Activated CD4-positive, CD25-positive, alpha-beta regulatory T cell treated with anti-CD3 and anti-CD28 coated beads, Interleukin-2, amount 50 U/mL, for 24 hours (primary cell): ENCODE results near the gene PDZK1.
"Not testable (repeated sequence)": the region's sequence is repeated elsewhere in the genome, so short reads cannot be mapped to it uniquely, and the experiment has no call there.

Experiments used
- ATAC-seq, 2 donors: fragments of 150-1000 bp; cut with Tn5 transposase; one replicate each; pipeline ENCODE4 v1.10.0; 2021; ENCODE audit warnings: mild to moderate bottlenecking in 1 of 2, moderate library complexity in 1 of 2

PDZK1 gene

DNA sequence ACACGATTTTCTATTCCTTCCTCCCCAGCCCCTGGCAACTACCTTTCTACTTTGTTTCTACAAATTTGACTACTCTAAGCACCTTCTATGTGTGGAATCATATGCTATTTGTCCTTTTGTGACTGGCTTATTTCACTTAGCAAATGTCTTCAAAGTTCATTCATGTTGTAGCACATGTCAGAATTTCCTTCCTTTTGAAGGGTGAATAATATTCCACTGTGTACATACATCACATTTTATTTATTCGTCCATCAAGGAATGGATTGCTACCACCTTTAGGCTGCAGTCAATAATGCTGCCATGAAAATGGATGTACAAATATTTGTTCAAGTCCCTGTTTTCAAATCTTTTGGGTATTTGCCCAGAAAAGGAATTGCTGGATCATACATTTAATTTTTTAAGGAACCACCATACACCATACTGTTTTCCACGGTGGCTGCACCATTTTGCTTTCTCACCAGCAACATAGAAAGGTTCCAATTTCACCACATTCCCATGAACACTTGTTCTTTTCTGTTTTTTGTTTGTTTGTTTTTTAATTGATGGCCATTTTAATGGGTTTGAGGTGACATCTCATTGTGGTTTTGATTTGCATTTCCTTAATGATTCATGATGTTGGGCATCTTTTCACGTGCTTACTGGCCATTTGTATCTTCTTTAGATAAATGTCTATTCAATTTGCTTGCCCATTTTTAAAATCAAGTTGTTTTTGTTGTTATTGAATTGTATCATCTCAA lies 3.3 kb upstream of the PDZK1 start:
- ATAC-seq, result no peak

DNA sequence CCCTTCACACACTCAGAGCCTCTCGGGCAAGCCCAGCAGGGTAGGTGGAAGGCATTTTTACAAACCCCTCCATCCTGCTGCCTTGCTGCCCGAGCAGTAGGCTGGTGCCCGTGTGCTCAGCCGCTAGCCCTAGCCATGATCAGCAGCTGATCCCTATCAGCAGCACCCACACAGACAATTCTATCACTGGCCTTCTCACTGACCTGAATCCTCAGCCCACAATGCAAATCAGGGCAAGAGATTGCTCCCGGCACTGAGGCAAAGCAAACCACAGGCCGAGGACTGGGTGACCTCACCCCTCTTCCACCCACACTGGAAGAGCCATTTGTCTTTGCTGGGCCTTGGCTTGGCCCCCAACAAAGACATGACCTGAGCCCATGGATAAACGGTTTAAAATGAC lies 895 bp upstream of the PDZK1 start:
- ATAC-seq, result no peak

DNA sequence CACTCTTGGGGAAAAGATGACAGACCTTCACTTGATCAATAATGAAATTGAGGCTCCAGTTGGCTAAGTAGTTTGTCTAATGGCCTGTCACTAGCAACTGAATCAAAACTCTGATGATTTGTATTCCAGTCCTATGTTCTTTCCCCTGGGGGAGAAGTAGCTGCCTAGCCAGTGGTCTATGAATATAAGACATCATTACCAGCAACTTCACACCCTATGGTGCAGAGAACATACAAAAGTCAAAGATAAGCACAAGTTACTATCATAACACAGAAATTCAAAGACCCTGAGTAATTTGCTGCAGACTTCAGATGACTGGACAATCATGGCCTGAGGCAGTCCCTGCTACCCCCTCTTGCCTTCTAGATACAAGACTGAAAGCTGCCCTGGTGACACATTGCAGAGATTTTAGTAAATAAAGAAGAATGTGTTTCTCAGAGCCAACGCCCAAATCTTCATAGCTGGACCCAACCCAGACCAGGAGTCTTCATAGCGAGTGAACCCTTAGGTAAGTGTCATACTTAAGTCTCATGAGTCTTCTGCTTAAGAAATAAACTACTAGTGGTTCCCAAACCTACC lies 993 bp downstream of the PDZK1 start:
- ATAC-seq, result no peak

GRCh38 chr1:145705622-145706021 lies 1.5 kb downstream of the PDZK1 start:
- no peak for ATAC-seq

DNA sequence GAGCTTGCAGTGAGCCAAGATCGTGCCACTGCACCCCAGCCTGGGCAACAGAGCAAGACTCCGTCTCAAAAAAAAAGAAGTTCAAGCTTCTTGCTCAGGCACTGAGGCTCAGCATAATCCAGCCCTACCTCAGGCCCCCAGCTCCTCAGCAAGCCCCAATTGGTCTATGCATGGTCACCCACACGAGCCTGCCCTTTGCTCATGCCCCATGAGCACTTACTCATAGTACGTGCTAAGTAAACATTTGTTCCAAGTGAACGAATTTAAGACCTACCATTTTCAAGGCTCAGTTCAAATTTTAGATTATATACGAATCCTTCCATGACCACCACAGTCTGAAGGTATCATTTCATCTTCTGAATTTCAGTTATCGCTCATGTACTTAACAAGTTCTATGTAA lies 4.3 kb downstream of the PDZK1 start:
- no peak for ATAC-seq

GRCh38 chr1:145702052-145702451 lies 5.1 kb downstream of the PDZK1 start:
- ATAC-seq, result no peak

- ATAC-seq, result no peak
Measured at GRCh38 chr1:145701306-145701862, 5.8 kb downstream of the PDZK1 start.

DNA sequence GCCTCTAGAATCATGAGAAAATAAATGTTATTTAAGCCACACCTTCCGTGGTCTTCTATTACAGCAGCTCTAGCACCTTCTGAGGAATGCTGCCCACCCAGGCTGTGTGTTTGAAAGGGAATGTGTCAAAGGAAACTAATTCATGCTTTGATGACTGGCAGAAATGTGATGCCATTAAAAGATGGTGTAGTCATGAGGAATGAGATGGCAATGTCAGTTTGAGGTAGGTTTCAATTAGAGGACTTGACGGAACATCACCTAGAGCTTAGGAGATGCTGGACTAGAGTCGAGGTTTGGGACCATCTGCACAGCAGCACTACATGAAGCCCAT lies 10.6 kb downstream of the PDZK1 start:
- ATAC-seq, result no peak

DNA sequence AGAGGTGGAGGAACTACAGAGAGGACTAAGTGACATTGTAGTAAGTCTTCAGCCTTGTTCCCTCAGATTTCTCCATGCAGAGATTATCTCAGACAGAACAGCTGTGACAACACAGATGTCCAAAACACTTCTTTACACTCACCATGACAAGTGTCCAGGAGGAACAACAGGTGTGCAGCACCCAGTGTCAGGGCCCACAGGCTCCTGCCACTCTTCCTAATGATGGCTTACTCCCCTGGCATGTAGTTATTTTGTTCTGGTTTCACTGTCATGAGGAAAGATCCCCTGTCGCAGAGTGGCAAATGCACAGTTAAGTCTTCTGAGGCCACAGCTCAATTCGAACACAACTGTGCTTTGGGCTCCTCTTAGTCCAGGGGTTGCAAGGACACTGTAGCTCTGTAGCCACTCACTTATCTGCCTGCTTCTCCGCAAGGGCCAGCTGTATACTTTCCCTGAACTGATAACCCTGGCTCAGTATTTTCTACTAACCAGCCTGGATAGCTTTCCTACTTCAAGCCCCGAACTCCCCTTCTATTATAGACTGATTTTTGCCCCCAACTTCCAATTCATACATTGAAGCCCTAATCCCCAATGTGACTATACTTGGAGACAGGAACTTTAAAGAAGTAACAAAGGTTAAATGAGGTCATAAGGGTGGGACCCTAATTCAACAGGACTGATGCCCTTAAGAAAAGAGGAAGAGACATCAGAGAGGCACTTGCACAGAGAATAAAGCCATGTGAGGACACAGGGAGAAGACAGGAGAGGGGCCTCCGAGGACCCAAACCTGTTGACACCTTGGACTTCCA lies 11.1 kb downstream of the PDZK1 start:
- ATAC-seq, result no peak

DNA sequence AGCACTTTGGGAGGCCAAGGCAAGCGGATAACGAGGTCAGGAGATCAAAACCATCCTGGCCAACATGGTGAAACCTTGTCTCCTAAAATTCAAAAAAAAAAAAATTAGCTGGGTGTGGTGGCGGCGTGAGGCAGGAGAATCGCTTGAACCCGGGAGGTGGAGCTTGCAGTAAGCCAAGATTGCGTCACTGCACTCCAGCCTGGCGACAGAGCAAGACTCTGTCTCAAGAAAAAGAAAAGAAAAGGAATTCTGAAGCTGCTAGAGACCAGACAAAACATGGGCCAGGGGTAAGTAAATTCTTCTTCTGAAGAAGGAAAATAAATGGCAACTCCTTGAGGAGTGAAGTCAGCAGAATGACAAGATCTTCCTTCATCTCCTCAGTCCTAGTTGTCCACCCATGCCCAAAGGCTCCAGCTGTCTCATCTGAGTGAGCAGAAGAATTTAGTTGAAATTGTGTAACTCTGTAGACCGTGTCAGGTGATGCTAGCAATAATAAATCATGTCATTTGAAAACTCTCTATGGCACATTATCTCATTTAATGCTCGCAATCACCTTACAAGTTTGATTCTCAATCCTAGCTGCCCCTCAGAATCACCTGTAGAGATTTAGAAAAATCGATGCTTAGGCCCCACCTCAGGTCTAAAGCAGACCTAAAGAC lies 14.3 kb downstream of the PDZK1 start:
- no peak for ATAC-seq

- peak; percentile 73 to 81 for ATAC-seq
Measured at GRCh38 chr1:145690587-145691558, 16.3 kb downstream of the PDZK1 start.

DNA sequence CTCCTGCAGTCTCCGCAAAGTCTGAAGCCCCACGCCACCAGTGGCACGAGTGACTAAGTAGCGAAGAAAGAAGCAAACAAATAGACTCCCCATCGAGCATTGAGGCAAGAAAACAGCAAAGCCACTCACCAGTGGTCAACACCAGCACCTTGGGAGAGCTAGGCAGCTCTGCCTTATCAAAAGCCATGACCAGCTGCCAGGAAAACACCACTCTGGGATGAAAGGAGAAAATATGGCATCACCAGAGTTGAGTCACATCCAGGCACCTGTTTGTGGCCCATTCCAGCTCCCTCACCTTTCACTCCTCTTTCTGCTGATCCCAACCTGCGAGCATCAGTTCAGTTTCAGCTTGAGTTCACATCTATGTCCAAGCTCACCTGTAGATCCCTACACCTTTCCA lies 17.2 kb downstream of the PDZK1 start:
- ATAC-seq, result no peak

DNA sequence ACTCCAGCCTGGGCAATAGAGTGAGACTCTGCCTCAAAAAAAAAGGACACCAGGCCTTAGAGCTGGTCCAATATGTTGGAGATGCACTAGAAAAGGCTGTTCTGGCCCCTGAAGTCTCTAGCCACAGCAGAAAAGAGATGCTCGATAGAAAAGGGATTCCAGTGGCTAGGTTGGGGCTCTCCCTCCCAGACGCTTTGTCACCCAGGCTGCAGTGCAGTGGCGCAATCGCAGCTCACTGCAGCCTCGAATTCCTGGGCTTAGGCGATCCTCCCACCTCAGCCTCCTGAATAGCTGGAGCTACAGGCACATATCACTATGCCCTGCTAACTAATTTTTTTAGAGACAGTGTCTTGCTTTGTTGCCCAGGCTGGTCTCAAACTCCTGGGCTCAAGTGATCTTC lies 18.2 kb downstream of the PDZK1 start:
- ATAC-seq, result no peak

DNA sequence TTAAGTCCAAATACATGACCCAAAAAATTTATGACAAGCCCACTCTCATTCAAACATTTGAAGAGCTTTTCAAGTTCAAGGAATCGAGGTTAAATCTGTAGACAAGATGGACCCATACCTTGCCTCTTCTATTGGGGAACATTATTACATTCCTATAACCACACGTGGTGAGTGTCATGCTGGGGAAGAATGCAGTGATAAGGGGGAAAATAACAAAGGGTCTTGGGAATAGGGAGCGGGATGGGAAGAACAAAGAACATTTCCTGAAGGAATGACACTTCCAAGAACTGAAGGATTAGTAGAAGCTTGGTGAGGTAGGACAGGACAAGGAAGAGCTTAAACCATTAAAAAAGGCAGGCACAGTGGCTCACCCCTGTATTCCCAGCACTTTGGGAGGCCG lies 18.8 kb downstream of the PDZK1 start:
- no peak for ATAC-seq

- ATAC-seq, result not testable (repeated sequence)
Measured at GRCh38 chr1:145686078-145686477, 21.1 kb downstream of the PDZK1 start.

DNA sequence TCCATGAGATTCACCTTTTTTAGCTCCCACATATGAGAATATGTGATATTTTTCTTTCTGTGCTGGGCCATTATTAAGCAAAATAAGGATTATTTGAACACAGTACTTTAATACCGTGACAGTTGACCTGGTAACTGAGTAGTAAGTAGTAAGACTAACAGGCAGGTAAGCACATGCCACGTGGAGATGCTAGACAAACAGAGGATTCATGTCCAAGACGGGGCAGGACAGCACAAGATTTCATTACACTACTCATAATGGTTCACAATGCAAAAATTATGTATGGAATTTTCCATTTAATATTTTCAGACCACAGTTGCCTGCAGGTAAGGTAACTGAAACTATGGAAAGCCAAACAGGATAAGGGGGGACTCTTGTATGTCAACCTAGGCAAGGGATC lies 22.3 kb downstream of the PDZK1 start:
- not testable (repeated sequence) for ATAC-seq

GRCh38 chr1:145673217-145673616 lies 34.0 kb downstream of the PDZK1 start:
- not testable (repeated sequence) for ATAC-seq

DNA sequence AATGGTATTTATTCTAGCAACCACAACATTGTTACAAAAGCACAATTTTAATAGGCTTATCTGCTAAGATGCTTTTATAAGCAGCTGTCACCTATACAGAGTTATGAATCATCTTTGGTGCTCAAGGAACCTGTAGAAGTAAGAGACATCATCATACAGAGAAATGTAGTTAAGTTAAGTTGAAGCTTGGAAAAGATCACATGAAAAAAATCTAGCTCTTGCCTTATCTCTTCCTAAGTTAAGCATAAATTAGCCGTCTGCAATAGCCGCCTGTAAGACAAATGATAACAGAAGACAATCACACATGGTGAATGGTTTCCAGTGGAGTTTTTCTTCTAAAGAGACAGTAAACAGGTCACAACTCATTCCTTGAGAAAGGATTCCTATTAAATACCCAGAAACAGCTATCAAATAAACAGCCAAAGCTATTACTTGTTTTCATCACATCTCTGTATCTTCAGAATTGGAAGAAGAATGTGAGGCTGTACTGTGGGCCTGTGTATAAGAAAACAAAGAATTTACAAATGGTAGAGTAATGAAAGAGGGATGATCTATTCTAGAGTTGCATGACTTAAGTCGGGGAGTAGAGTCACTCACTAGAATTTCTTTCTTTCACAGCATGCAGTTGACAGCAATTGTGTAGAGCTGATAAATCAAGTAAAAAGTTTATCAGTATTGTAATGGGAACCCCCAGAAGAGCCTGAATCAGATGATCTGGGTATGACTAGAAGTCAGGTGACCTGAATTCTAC lies 36.0 kb downstream of the PDZK1 start:
- ATAC-seq, result peak; percentile 22 to 34

DNA sequence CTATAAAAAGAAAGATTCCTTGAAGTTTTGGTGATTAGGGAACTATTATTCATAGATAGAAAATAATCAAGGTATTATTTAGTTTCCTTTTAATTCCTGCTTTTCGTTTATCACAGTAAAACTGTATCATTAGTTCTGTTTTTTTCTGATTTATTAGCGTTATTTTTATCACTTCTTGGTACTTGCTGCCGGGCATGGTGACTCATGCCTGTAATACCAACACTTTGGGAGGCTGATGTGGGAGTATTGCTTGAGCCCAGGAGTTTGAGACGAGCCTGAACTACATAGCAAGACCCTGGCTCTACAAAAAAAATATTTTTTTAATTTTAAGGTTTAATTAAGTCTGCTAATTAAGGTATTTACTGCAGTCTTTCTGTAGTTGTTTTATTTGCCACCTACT lies 42.2 kb downstream of the PDZK1 start:
- ATAC-seq, result not testable (repeated sequence)

GRCh38 chr1:145662502-145662901 lies 44.7 kb downstream of the PDZK1 start:
- ATAC-seq, result peak; percentile 48 to 49
